GM12865 (cell line): ENCODE measurements around the gene GPR61.

Experiments used
- DNase-seq: peaks from one replicate; pipeline ENCODE4 v3.0.0; 2010; ENCODE audit warnings: low read depth
- H3K4me3 ChIP-seq: 2 replicates; pipeline ENCODE4 v1.5.1; 2011; ENCODE audit warnings: mild to moderate bottlenecking, low read depth, low read length, control low read depth
- CTCF ChIP-seq: IDR thresholded peaks from 2 replicates; pipeline ENCODE4 v1.5.1; 2011; ENCODE audit warnings: low read length, control low read depth, low read depth, inconsistent platforms; ENCODE audit not compliant: insufficient read depth; ENCODE audit errors: missing control alignments

The GPR61 gene

GRCh38 chr1:109556563-109556962 lies 16.9 kb downstream of the GPR61 start:
- H3K4me3 ChIP-seq: no peak overlapping the region
- no peak for TF ChIP-seq CTCF
- no peak for DNase-seq

GRCh38 chr1:109557520-109557919 lies 17.8 kb downstream of the GPR61 start:
- H3K4me3 ChIP-seq: no peak overlapping the region
- no peak for TF ChIP-seq CTCF
- DNase-seq: no peak

- H3K4me3 ChIP-seq: no peak overlapping the region
- no peak for DNase-seq
- TF ChIP-seq CTCF: no peak
These were observed 20.3 kb downstream of the GPR61 start for GRCh38 chr1:109559995-109560394.

- TF ChIP-seq CTCF: no peak
- DNase-seq: no peak
- H3K4me3 ChIP-seq: no peak overlapping the region
These were observed 24.7 kb downstream of the GPR61 start for GRCh38 chr1:109564194-109564878.

GRCh38 chr1:109565241-109565640 lies 25.6 kb downstream of the GPR61 start:
- no peak for TF ChIP-seq CTCF

GRCh38 chr1:109566982-109567381 lies 27.3 kb downstream of the GPR61 start:
- DNase-seq: no peak
- TF ChIP-seq CTCF: no peak
- no peak overlapping the region for H3K4me3 ChIP-seq

More at GRCh38 chr1:109565241-109565640, 25.6 kb downstream of the GPR61 start:
- H3K4me3 ChIP-seq: no peak overlapping the region
- no peak for DNase-seq

- TF ChIP-seq CTCF: no peak
- no peak overlapping the region for H3K4me3 ChIP-seq
- DNase-seq: no peak
These were observed 28.4 kb downstream of the GPR61 start for GRCh38 chr1:109567877-109568672.
